ENCODE results near the gene SEC31A.
"Not testable (repeated sequence)": the region's sequence is repeated elsewhere in the genome, so short reads cannot be mapped to it uniquely, and the experiment has no call there.

The SEC31A gene

GRCh38 chr4:82921795-82922194 lies 30.8 kb upstream of the SEC31A start:
- H3K4me1 ChIP-seq (ENCODE audit: control insufficient read depth, insufficient read depth, low read depth, low read length) = peaks cover 2% of the 10 kb centered on the region
- H3K79me1 ChIP-seq (replicated peaks; ENCODE audit: low read length, poor library complexity, severe bottlenecking) = no peaks in the 10 kb centered on the region
- H3K9me3 ChIP-seq (ENCODE audit: control insufficient read depth, low read length) = no peaks in the 10 kb centered on the region
- H3K4me3 ChIP-seq (ENCODE audit: insufficient read depth in 1 of 2, low read depth in 1 of 2, low read length in 2 of 2) = no peak overlapping the region
- no peak overlapping the region for H3K27ac ChIP-seq (ENCODE audit: low read length, poor library complexity, severe bottlenecking)
- H3K14ac ChIP-seq (ENCODE audit: low read length in 2 of 2) = no peak overlapping the region
- H2BK120ac ChIP-seq (ENCODE audit: low read depth, low read length) = no peak overlapping the region
- no peak overlapping the region for H2AFZ ChIP-seq (ENCODE audit: low read depth, low read length)
- no peak overlapping the region for H3K23ac ChIP-seq (ENCODE audit: low read length in 2 of 2)
- H2BK12ac ChIP-seq (ENCODE audit: low read length in 2 of 2) = no peak overlapping the region
- H2BK5ac ChIP-seq (ENCODE audit: low read depth, low read length, poor library complexity, severe bottlenecking) = no peak overlapping the region
- H3K18ac ChIP-seq (ENCODE audit: low read depth in 1 of 2, low read length in 2 of 2) = no peak overlapping the region
- no peak overlapping the region for H3K4ac ChIP-seq (ENCODE audit: low read depth in 1 of 2, low read length in 2 of 2)
- no peak overlapping the region for H4K91ac ChIP-seq (ENCODE audit: low read length)
- no peak overlapping the region for H2AK5ac ChIP-seq (ENCODE audit: low read length, severe bottlenecking)
- no peaks in the 10 kb centered on the region for H3K27me3 ChIP-seq (ENCODE audit: control insufficient read depth in 1 of 2, insufficient read depth in 1 of 2, low read length in 2 of 2)
- H3K4me2 ChIP-seq (ENCODE audit: low read length, poor library complexity, severe bottlenecking) = no peak overlapping the region
- no peak overlapping the region for H4K8ac ChIP-seq (ENCODE audit: low read length)
- H3K36me3 ChIP-seq (ENCODE audit: control insufficient read depth in 1 of 2, insufficient read depth in 2 of 2, low read depth in 1 of 2, low read length in 2 of 2) = peaks cover 6 to 11% of the 10 kb centered on the region in 2 experiments
- H3K9ac ChIP-seq (ENCODE audit: low read length) = no peak overlapping the region
- H2BK15ac ChIP-seq (ENCODE audit: low read depth, poor library complexity, severe bottlenecking) = no peak overlapping the region
- no peak for DNase-seq

DNA sequence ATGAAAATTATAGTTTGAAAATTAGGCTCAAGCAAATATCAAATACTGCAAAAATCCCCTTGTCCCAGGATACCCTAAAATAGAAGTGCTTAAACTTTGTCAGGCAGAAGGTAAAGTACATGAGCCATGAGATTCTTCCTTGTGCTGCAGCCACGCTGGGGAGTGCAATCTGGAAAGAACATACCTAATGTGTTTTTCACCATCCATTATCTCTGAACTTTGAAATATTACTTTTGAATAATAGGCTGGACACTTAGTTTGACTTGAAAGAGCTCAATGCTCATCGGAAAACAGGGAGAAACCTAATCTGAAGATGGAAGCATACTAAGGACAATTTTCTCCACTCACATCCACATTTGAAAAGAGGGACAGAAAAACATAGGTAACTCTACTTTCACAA lies 28.4 kb upstream of the SEC31A start:
- Histone ChIP-seq H3K79me1 (replicated peaks; ENCODE audit: low read length, poor library complexity, severe bottlenecking) (no peaks in the 10 kb centered on the region), H3K18ac (ENCODE audit: low read depth in 1 of 2, low read length in 2 of 2) (no peak overlapping the region), H2BK120ac (ENCODE audit: low read depth, low read length) (no peak overlapping the region), H3K23ac (ENCODE audit: low read length in 2 of 2) (no peak overlapping the region), H2BK5ac (ENCODE audit: low read depth, low read length, poor library complexity, severe bottlenecking) (no peak overlapping the region), H2BK15ac (ENCODE audit: low read depth, poor library complexity, severe bottlenecking) (no peak overlapping the region), H3K9ac (ENCODE audit: low read length) (no peak overlapping the region), H3K9me3 (ENCODE audit: control insufficient read depth, low read length) (no peaks in the 10 kb centered on the region), H2AK5ac (ENCODE audit: low read length, severe bottlenecking) (no peak overlapping the region), H4K8ac (ENCODE audit: low read length) (no peak overlapping the region), H2AFZ (ENCODE audit: low read depth, low read length) (no peak overlapping the region), H3K27me3 (ENCODE audit: control insufficient read depth in 1 of 2, insufficient read depth in 1 of 2, low read length in 2 of 2) (no peaks in the 10 kb centered on the region), H3K27ac (ENCODE audit: low read length, poor library complexity, severe bottlenecking) (no peak overlapping the region), H3K4me2 (ENCODE audit: low read length, poor library complexity, severe bottlenecking) (no peak overlapping the region), H3K4ac (ENCODE audit: low read depth in 1 of 2, low read length in 2 of 2) (no peak overlapping the region), H3K14ac (ENCODE audit: low read length in 2 of 2) (no peak overlapping the region), H3K36me3 (ENCODE audit: control insufficient read depth in 1 of 2, insufficient read depth in 2 of 2, low read depth in 1 of 2, low read length in 2 of 2) (peaks cover 6 to 12% of the 10 kb centered on the region in 2 experiments), H3K4me3 (ENCODE audit: insufficient read depth in 1 of 2, low read depth in 1 of 2, low read length in 2 of 2) (no peak overlapping the region), H3K4me1 (ENCODE audit: control insufficient read depth, insufficient read depth, low read depth, low read length) (peaks cover 2% of the 10 kb centered on the region), H2BK12ac (ENCODE audit: low read length in 2 of 2) (no peak overlapping the region), H4K91ac (ENCODE audit: low read length) (no peak overlapping the region)
- 100% methylated on average over 1 of the region's 2 CpGs for WGBS
- no peak for DNase-seq

DNA sequence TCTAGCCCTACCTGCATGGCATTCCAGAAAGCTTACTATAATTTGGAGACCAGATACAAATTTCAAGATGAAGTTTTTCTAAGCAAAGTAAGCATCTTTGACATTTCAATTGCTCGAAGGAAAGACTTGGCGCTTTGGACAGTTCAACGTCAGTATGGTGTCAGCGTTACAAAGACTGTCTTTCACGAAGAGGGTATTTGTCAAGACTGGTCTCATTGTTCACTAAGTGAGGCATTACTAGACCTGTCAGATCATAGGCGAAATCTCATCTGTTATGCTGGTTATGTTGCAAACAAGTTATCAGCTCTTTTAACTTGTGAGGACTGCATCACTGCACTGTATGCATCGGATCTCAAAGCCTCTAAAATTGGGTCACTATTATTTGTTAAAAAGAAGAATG lies 27.1 kb upstream of the SEC31A start:
- Histone ChIP-seq H3K4me3 (ENCODE audit: insufficient read depth in 1 of 2, low read depth in 1 of 2, low read length in 2 of 2) (no peak overlapping the region), H2AFZ (ENCODE audit: low read depth, low read length) (no peak overlapping the region), H3K27ac (ENCODE audit: low read length, poor library complexity, severe bottlenecking) (no peak overlapping the region), H3K4ac (ENCODE audit: low read depth in 1 of 2, low read length in 2 of 2) (no peak overlapping the region), H3K4me1 (ENCODE audit: control insufficient read depth, insufficient read depth, low read depth, low read length) (peaks cover 2% of the 10 kb centered on the region), H4K91ac (ENCODE audit: low read length) (no peak overlapping the region), H3K9me3 (ENCODE audit: control insufficient read depth, low read length) (no peaks in the 10 kb centered on the region), H3K18ac (ENCODE audit: low read depth in 1 of 2, low read length in 2 of 2) (no peak overlapping the region), H3K4me2 (ENCODE audit: low read length, poor library complexity, severe bottlenecking) (no peak overlapping the region), H4K8ac (ENCODE audit: low read length) (no peak overlapping the region), H2BK12ac (ENCODE audit: low read length in 2 of 2) (no peak overlapping the region), H2AK5ac (ENCODE audit: low read length, severe bottlenecking) (no peak overlapping the region), H3K27me3 (ENCODE audit: control insufficient read depth in 1 of 2, insufficient read depth in 1 of 2, low read length in 2 of 2) (no peaks in the 10 kb centered on the region), H3K9ac (ENCODE audit: low read length) (no peak overlapping the region), H3K36me3 (ENCODE audit: control insufficient read depth in 1 of 2, insufficient read depth in 2 of 2, low read depth in 1 of 2, low read length in 2 of 2) (peaks cover 3 to 12% of the 10 kb centered on the region in 2 experiments), H2BK120ac (ENCODE audit: low read depth, low read length) (no peak overlapping the region), H2BK15ac (ENCODE audit: low read depth, poor library complexity, severe bottlenecking) (no peak overlapping the region), H3K23ac (ENCODE audit: low read length in 2 of 2) (no peak overlapping the region), H2BK5ac (ENCODE audit: low read depth, low read length, poor library complexity, severe bottlenecking) (no peak overlapping the region), H3K79me1 (replicated peaks; ENCODE audit: low read length, poor library complexity, severe bottlenecking) (no peaks in the 10 kb centered on the region), H3K14ac (ENCODE audit: low read length in 2 of 2) (no peak overlapping the region)
- DNase-seq = no peak
- WGBS = 96% methylated on average over 7 of the region's 7 CpGs

GRCh38 chr4:82913968-82914367 lies 23.0 kb upstream of the SEC31A start:
- not testable (repeated sequence) for DNase-seq

More at GRCh38 chr4:82913968-82914367, 23.0 kb upstream of the SEC31A start:
- H3K23ac ChIP-seq (ENCODE audit: low read length in 2 of 2); H2BK5ac ChIP-seq (ENCODE audit: low read depth, low read length, poor library complexity, severe bottlenecking); H2BK12ac ChIP-seq (ENCODE audit: low read length in 2 of 2); H2BK15ac ChIP-seq (ENCODE audit: low read depth, poor library complexity, severe bottlenecking); H2BK120ac ChIP-seq (ENCODE audit: low read depth, low read length); H3K14ac ChIP-seq (ENCODE audit: low read length in 2 of 2); H3K79me1 ChIP-seq (replicated peaks; ENCODE audit: low read length, poor library complexity, severe bottlenecking); H4K91ac ChIP-seq (ENCODE audit: low read length); H3K18ac ChIP-seq (ENCODE audit: low read depth in 1 of 2, low read length in 2 of 2); H3K9ac ChIP-seq (ENCODE audit: low read length); H4K8ac ChIP-seq (ENCODE audit: low read length); H3K27me3 ChIP-seq (ENCODE audit: control insufficient read depth in 1 of 2, insufficient read depth in 1 of 2, low read length in 2 of 2); H3K4me2 ChIP-seq (ENCODE audit: low read length, poor library complexity, severe bottlenecking); H3K4ac ChIP-seq (ENCODE audit: low read depth in 1 of 2, low read length in 2 of 2); H2AFZ ChIP-seq (ENCODE audit: low read depth, low read length); H2AK5ac ChIP-seq (ENCODE audit: low read length, severe bottlenecking); H3K27ac ChIP-seq (ENCODE audit: low read length, poor library complexity, severe bottlenecking); H3K4me1 ChIP-seq (ENCODE audit: control insufficient read depth, insufficient read depth, low read depth, low read length); H3K4me3 ChIP-seq (ENCODE audit: insufficient read depth in 1 of 2, low read depth in 1 of 2, low read length in 2 of 2); H3K9me3 ChIP-seq (ENCODE audit: control insufficient read depth, low read length): not testable (repeated sequence)
- 100% methylated on average over 2 of the region's 2 CpGs for WGBS
- peaks cover 0 to 19% of the 10 kb centered on the region in 2 experiments for H3K36me3 ChIP-seq (ENCODE audit: control insufficient read depth in 1 of 2, insufficient read depth in 2 of 2, low read depth in 1 of 2, low read length in 2 of 2)

All from mesenchymal stem cell (in vitro differentiated cells and primary cell).